Renal cortical epithelial cell (primary cell): ENCODE measurements around the gene PBX4. TPM values are rescaled to one million over a fixed set of nuclear protein-coding genes. Genes with fewer than 3 reads are reported as not detected.
"Not testable (repeated sequence)": the region's sequence is repeated elsewhere in the genome, so short reads cannot be mapped to it uniquely, and the experiment has no call there.

Source experiments
- DNase-seq: peaks from one replicate; pipeline ENCODE4 v3.0.0-alpha.2; 2011; ENCODE audit warnings: low read depth
- total RNA-seq: library from RNA; depleted of rRNA; stranded (reverse); fragments of >200 nt; gene quantifications from 2 replicates; pipeline ENCODE4 v1.2.3, GENCODE V29; 2014

PBX4 gene, protein sequence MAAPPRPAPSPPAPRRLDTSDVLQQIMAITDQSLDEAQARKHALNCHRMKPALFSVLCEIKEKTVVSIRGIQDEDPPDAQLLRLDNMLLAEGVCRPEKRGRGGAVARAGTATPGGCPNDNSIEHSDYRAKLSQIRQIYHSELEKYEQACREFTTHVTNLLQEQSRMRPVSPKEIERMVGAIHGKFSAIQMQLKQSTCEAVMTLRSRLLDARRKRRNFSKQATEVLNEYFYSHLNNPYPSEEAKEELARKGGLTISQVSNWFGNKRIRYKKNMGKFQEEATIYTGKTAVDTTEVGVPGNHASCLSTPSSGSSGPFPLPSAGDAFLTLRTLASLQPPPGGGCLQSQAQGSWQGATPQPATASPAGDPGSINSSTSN
- total RNA-seq: 1.7 and 2.6 TPM in 2 replicates

DNA sequence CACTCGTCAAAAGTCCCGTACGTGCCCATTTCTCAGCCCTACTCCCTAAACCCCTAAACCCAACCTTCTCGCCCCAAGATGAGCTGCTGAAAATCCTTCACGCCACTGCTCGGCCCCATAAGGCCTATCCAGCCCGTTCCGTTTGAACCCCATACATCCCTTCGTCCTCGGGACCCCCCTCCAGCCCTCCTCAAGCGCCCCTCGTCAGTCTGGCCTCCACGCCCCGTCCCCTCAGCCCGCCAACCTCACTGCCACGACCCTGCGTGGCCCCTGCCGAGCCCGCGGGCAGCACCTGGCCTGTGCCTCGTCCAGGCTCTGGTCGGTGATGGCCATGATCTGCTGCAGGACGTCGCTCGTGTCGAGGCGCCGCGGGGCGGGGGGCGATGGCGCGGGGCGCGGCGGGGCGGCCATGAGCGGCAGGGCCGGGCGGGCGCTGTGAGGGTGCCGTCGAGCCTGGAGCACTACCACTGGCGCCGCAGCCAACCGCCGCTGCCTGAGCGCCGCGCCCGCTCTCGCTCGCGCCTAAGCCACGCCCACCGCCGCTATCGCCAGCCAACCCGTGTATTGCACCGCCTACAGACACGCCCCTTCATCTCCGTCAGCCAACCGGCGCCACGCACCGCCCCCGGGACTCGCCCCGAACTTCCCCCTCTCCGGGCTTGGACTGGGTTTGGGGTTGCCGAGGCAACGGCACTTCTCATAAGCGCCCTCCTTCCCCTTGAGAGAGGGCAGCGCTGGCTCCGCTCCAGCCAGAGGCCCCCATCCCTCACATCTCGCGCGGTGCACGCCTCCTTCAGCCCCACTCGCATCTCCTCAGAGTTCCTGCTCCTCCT lies at the start of gene PBX4:
Gene PBX4, minus strand, starts transcription at position 469 of the 833 bp plus-strand sequence. Its CDS starts 58 bp downstream, at position 411.
- peak; percentile 72 for DNase-seq

DNA sequence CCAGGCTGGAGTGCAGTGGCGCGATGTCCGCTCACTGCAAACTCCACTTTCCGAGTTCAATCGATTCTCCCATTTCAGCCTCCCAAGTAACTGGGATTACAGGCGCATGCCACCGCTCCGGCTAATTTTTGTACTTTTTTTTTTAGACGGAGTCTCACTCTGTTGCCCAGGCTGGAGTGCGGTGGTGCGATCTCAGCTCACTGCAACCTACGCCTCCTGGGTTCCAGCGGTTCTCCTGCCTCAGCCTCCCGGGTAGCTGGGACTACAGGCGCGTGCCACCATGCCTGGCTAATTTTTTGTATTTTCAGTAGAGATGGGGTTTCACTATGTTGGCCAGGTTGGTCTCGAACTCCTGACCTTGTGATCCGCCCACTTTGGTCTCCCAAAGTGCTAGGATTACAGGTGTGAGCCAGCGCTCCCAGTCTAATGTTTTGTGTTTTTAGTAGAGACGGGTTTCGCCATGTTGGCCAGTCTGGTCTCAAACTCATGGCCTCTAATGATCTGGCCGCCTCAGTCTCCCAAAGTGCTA lies 47.0 kb upstream of the PBX4 start:
- not testable (repeated sequence) for DNase-seq

DNA sequence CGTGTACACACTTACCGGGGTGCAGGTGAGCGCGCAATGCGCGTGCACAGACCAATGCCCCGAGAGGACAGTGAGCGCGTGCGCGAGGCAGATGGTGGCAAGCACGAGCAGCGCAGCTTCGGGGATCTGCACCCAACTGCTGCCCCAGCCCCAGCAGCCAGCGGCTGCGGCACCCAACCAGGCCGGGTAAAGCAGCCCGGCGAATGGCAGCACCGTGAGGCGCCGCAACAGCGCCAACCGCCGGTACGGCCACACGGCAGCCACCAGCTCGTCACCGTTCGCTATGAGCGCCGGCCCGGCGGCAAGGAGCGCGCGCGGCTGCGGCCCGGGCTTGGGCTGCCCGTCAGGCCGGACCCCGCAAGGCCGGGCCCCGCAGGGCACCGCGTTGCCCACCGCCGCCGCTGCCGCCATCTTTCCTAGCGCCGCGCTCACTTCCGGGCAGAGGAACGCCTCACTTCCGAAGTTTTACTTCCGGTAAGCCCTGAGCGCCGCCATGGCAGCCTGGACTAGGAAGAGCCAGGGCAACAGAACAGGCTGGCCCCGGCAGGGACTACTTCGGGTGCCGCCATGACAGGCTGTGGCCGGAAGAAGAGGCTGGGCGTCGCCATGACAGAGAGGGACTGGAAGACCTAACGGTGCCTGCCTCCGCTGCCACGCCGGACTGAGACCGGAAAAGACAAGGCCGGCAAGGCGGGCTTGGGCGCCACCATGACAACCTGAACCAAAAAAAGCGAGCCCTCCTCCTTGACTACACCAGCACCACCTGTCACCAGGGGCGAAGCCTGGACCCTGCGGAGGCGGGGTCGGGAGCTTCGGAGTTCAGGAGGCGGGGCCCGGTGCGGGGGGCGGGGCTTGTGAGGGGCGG lies 45.0 kb upstream of the PBX4 start, which contains the start of gene ATP13A1:
Gene ATP13A1, minus strand, starts transcription at position 421 of the 865 bp plus-strand sequence. Its CDS starts 10 bp downstream, at position 411.
- DNase-seq: peak; percentile 94

DNA sequence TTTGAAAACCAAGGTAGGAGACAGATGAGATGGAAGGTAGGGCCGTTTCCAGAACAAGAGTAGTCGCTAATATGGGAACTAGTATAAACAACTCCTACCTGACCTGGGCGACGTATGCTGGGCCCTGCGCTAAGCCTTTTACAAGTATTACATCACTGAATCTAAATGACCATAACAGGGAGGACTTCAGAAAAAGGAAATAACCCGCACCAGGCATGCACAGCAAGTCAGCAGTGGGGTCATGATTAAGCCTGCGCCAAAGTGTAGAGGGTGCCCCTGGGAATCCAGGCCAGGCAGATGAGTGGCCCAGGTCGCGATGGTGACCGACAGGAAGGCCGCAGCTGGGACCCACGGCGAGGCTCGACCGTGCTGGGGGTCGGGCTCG lies 44.4 kb upstream of the PBX4 start:
- peak; percentile 13 for DNase-seq

DNA sequence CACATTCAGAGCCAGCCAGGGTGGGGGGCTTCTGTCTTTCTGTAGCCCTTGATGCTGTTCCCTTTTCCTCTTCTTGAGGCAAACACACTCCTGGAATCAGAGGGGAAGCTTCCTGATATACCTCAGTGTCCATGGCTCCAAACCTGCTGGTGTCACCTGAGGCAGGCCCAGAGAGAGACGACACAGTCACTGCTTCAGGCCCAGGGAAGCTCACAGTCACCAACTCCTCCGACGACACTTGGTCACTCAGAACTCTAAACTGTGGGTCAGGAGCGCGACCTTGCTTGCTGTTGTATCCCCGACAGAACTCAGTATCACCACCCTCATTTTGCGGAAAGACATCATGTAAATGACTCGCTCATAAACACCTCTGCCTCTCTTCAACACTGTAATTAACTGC lies 43.9 kb upstream of the PBX4 start:
- no peak for DNase-seq

DNA sequence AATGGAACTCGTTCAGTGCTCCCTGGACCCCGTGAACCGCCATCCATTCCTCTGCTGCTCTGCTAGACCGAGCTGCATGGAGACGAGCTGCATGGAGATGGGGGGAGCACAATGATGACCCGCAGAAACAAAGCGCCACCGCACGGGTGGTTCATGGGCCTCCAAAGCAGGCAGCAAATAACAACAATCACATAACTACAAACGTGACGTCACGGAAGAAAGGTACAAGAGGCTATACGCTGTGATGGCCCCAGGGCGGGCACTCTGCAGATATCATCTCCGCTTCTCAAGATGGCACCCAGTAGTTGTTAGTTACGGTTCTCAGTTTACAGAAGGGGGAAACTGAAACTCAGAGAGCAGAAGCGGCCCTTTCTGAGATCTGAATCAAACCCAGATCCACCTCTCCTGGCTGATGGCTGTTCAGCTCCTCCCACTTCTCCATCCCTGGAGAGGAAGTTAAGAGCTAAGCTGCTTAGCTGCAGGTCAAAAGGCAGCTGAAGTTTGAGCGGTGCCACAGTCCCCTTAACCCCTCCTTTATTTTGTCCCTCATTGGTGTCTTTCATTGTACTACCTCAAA lies 43.3 kb upstream of the PBX4 start:
- DNase-seq: no peak

DNA sequence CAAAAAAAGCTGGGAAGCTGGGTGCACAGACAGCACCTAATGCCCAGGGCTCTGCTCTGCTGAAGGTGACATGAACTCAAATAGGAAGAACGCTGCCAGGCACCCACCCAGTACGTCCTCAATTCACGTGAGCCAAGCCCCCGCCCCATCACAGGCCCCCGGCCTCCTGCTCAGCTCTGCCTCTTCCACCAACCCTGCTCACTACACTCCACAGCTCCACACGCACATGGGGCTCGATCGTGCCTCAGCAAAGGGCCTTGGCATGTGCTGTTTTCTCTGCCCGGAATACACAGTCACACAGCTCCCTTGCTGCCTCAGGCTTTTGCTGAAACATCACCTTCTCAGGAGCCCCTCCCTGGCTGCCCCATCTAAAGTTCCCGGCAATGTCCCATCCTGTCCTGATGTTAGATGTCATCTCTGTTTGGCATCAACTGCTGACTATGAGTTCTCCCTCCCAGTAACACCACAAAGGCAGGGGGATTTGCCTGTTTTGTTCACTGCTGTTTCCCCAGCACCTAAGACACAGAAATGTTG lies 42.7 kb upstream of the PBX4 start:
- no peak for DNase-seq

DNA sequence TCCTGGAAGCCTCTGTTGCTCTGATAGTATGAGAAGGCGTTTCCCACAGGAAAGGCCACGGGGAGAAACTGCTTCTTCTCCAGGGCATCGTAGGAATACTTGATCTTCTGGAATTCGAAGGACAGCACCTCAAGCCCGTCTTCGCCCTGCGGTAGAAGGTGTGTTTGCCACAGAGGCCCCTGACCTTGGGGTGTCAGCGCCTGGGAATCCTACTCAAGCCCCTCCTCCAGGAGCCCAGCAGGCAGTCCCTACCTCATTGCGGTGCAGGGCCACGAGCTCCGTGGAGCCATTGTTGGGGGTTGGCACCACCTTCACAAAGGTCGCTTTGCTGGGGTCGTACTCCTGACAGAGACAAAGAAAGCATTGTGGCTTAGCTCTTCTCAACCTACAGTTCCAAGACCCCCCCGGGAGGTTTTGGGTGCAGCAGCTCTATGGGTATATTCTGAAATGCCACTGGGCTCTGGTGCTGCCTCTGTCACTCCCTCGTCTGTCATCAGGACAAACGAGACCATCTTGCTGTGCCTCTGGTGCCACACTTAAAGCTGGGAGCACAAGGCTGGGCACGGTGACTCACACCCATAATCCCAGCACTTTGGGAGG lies 41.3 kb upstream of the PBX4 start:
- no peak for DNase-seq

DNA sequence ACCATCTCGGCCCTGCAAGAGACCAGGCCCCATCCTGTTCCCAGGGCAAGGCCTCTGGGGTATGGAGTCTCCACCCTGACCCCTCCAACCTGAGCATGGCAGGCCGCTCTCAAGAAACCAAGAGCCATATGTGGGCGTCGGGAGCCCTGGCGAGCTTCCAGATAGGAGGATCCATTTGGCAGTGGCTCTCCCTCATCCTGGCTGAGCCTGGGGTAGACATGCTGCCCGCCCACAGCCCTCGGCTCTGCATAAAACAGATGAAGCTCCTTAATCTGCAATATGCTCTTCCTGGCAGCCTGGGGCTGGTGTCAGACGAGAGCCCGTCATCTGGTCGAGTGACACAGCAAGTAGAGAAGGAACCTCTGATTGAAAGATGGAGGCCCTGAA lies 38.9 kb upstream of the PBX4 start:
- DNase-seq: no peak

DNA sequence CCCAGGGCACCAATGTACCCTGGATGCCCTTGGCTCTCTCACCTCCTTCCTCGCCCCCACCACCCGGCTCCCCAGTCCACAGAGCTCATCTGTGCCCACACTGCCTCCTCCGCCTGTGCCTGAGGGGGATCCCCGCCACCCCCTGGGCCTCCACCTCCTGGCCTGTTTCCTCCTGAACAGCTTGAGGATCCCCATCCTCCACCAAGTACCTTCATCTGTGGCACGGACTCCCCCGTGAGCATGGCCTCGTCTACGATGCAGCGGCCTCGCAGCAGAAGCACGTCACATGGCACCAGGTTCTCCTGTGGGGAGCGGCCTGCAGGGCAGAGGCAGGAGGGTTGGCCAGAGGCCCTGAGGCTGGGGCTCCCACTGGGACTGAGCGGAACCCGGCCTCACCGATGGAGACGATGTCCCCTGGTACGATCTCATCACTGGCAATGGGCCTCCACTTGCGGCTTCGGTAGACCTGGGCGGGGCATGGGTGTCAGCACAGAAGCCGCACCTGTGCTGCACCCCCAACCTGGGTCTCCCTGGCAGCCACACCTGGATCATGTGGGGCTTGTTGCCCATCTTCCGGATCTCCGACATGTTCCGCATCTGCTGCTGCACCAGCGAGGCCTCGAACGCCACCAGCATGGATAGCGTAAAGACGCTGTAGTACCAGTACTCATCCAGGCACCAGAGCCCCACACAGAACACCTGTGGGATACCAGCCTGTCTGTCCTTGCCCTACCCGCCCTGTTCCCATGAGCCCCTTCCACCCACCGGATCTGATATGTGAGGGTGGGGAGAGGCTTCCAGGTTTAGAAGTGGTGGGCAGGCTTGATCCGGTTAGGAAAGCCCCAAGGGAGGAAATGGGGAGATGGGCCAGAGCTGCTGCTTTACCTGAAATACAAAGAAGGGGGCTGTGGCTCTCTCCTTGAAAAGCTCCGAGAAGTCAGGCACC lies 38.2 kb upstream of the PBX4 start:
- no peak for DNase-seq

DNA sequence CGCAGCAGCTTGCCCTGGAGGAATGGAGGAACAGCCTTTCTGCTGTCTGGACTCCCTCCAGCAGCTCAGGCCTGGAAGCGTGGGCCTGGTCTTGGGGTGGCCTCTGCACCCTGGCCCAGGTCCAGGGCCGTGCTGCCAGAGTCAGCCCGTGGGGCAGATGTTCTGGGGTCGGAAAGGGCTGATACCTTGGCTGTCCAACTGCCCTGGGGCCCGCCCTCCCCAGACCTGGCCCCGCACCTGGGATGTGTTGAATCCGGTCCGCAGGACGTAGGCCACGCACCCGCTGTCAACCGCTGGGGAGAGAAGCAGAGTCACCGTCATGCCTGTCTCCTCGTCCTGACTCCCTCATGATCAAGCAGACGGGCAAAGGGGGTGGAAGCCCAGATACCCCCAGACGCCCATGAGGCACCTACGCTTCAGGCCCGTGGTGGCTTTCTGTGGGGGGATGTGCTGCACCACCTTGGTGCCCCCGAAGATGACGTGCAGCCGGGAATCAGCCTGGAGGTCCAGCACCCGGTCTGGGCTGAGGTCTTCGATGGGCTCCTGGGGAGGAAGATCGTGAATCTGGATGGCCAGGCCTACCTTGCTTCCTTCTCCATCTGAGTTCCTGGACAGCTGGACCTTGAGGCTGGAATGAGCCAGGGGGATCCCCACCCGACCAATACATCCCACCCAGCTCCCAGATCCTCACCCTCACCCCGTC lies 37.3 kb upstream of the PBX4 start:
- no peak for DNase-seq

DNA sequence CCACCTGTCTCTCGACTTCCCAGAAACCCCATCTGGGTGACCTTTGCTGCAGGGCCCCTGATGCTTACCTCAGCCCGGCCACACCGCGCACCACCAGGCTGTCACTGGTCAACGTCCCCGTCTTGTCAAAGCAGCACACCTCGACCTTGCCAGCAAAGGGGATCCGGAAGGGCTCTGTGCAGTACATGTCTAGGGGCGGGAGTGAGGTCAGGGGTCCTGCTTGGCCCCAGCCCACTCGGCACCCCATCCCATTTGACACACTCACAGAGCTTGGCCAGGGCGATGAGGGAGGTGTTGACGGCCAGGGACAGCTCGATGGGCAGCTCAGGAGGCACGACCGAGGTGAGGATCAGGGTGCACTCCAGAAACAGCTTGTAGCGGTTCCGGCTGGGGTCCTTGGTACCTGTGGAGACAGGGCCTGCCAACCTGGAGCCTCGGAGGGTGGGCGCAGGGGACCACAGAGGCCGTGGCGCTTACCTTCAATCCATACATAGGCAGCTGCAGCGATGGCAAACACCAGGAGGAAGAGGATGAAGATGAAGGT lies 36.6 kb upstream of the PBX4 start:
- DNase-seq: no peak

DNA sequence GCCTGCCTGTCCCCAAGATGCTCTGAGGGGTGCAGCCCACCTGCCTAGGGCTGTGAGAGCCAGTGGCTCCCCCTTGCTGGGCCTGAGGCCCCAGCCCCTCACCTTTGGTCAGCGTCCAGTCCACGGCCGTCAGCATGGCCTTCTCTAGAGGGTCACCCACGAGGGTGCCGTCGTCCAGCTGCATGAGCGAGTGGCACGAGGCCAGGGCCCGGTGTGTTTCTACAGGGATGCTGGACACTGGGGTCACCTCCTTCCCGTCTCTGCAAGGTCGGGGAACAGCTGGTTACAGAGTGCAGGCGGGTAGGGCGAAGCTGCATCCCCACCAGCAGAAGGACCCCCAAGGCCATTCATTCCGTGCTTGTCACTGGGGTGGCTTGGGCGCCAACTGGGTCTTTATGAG lies 36.0 kb upstream of the PBX4 start:
- DNase-seq: no peak

DNA sequence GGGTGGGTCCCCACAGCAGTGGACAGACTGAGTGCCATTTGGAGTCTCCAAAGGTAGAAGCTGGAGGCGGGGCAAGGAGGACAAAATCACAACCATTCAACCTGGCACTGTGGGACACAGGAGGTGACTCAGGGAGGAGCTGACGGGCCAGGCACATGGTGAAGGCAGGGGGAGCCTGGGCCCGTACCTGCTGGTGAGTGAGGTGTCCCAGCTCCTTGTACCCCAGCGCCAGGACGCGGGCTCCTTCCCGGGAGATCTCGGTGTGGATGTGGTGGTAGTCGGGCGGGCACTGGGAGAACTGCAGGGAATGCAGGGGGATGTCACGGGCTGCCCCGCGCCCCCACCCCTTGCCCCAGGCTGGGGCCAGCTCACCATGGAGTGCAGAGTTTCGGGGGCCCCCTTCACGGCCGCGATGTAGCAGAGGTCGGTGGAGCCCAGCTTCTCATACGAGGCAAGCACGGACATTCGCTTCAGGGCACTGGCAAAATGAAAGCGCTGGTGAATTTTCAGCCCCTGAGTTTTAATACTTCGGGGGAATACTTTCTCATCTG lies 35.2 kb upstream of the PBX4 start:
- DNase-seq: no peak

DNA sequence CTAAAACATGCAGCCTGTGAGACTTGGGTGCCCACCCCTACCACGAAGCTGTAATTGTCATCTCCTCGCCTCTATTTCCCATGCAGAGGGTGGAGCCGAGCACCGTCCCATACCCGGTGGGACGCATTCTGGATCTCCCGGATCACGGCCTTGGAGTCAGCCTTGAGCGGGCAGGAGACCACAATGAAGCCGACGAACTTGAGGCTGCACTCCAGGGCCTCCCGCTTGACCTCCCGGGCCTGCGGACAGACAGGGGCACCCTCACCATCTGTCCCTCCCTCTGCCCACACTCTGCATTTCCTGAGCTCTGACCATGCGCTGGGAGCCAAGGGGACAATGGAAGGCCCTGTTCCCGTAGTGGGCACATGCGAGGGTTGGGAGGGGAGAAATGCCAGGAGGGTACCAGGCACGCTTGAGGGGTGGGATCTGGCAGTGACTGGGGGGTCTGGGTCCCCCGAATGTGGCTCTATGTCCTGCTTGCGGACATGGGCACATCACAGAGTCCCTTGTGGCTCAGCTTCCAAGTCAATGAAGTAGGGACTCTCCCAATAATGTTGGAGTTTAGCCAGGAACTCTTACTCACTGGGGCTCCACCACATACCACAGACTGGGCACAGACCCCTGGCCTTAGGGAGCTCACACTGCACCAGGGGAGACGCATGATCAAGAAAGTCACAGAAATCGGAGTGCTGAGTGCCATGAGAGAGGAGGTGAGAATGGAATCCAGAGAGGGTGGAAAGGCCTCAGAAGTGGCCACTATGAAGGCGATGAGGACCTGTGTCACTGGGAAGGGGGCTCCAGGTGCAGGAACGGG lies 34.2 kb upstream of the PBX4 start:
- DNase-seq: no peak

DNA sequence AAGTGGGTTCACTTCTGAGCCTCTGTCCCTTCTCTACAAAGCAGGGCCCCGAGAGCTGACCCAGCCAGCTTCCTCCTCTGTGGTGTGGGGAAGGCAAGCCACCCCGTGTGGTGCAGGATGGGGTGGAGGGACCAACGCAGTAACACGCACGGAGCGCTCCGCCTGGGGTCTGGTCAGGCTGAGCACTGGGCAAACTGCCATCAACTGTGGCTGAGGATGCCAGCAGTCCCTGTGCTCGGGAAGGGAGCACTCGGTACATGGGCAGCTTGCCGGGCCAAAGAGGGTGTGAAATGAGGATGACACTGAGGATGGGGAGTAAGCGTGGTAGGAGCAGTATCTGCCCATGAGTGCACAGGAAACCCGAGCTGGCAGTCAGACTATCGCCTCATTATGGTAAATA lies 32.6 kb upstream of the PBX4 start:
- DNase-seq: no peak

DNA sequence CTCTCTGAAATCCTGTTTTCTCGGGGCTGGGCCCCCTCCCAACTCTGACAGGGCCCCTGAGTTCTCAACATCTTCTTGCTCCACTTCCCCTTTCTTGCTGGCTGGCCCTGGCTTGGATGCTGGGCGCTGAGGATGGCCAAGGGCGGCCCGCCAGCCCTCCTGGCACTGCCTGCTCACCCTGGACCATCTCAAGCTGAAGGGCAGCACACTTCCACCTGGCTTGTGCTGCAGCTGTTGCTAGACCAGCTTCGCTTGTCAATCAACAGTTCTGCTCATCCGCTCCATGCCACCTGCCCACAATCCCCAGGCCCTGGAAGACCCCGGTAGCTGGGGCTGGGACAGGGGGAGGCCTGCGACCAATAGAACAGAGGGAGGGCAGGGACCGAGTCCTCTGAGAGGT lies 31.8 kb upstream of the PBX4 start:
- DNase-seq: no peak
